Suprapubic skin (tissue), 3 donors: ENCODE measurements around the gene PRLHR.

ENCODE experiments used
- CTCF ChIP-seq, 2 donors: fragments of 200-600 bp in 1 of 2; fragments of 450-650 bp in 1 of 2; sonication (generic) in 1 of 2; IDR thresholded peaks; one replicate each; pipeline ENCODE4 v1.5.1; 2016 to 2019; ENCODE audit warnings: antibody characterized with exemption in 2 of 2, mild to moderate bottlenecking in 1 of 2, moderate library complexity in 1 of 2
- POLR2AphosphoS5 ChIP-seq, 3 donors: sonication (generic); formaldehyde crosslinking; IDR thresholded peaks; one replicate each; pipeline ENCODE4 v1.6.1; 2017; ENCODE audit warnings: antibody characterized with exemption in 3 of 3

- TF ChIP-seq CTCF (IDR thresholded peaks at IDR 0.05): no peak
- no peak for TF ChIP-seq POLR2AphosphoS5 (IDR thresholded peaks at IDR 0.05)
Measured at GRCh38 chr10:118567701-118568248, 27.7 kb downstream of the PRLHR start.
